Endothelial cell of umbilical vein (primary cell): Measurements from ENCODE around the gene OVCH1.

Experiments used
- EZH2 ChIP-seq: IDR thresholded peaks from 2 replicates; pipeline ENCODE4 v1.6.1; 2012; ENCODE audit warnings: borderline replicate concordance, low read depth, mild to moderate bottlenecking, moderate library complexity, low read length, inconsistent platforms; ENCODE audit not compliant: severe bottlenecking
- JUN ChIP-seq: IDR thresholded peaks from 2 replicates; pipeline ENCODE4 v1.6.1; 2011; ENCODE audit warnings: borderline replicate concordance, low read depth; ENCODE audit not compliant: insufficient read length, insufficient read depth
- POLR2A ChIP-seq: IDR thresholded peaks from 2 replicates; pipeline ENCODE4 v1.6.1; 2012; ENCODE audit warnings: low read depth, mild to moderate bottlenecking, control low read depth, low read length

DNA sequence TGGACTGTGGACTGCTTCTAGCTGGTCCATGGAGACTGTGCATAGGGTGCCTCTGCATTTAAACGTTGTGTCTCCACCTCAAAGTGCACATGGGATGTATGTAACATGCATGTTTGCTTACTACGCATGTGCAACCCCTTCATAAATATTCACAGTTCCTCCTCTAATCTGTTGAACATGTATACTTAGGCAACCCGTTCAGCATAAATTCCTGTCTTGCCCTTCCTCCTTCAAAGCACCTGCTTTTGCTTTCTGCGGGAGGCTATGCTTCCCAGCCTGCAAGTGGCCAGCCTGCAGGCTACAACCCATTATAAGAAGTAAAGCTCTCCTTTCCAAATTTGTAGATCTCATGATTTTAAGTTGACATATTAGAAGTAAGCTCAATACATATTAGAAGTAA, 33.0 kb upstream of the OVCH1 start:
- TF ChIP-seq JUN (no peak), POLR2A (no peak), EZH2 (no peak)
